B cell (primary cell): ENCODE data around the gene ADPRM. TPM values are rescaled to one million over a fixed set of nuclear protein-coding genes. Genes with fewer than 3 reads are reported as not detected.

Experiments used
- ATAC-seq: fragments of 200-7000 bp; cut with Tn5 transposase; one replicate; pipeline ENCODE4 v1.10.0; 2021; ENCODE audit warnings: low read depth, mild to moderate bottlenecking, moderate number of reproducible peaks, moderate library complexity
- CTCF ChIA-PET: fragments of 350-600 bp; sonication (Branson Sonifier 250); formaldehyde crosslinking; loops from one replicate; lab custom pipeline; 2021; ENCODE audit warnings: antibody characterized with exemption, inconsistent platforms; lab: Charles Lee
- POLR2A ChIA-PET: fragments of 350-600 bp; sonication (Branson Sonifier 250); formaldehyde crosslinking; loops from one replicate; lab custom pipeline; 2021; ENCODE audit warnings: antibody characterized with exemption; lab: Charles Lee
- DNase-seq: peaks from one replicate; pipeline ENCODE4 v3.0.0; 2013
- H2AFZ ChIP-seq: 2 replicates; pipeline ENCODE4 v1.6.1; 2012; ENCODE audit warnings: mild to moderate bottlenecking, low read depth, low read length; ENCODE audit not compliant: insufficient read depth, poor library complexity, severe bottlenecking
- H3K27ac ChIP-seq, 2 donors: 1 replicate in 1 of 2; 2 replicates in 1 of 2; pipeline ENCODE4 v1.5.1; 2012 to 2013; ENCODE audit warnings: low read length in 2 of 2, mild to moderate bottlenecking in 2 of 2, moderate library complexity in 1 of 2
- H3K27me3 ChIP-seq, 4 experiments: fragments of 200-600 bp in 1 of 4; sonication (generic) in 1 of 4; replicated peaks in 1 of 4; 1 replicate in 2 of 4; 2 replicates in 2 of 4; pipeline versions ENCODE4 v1.6.1 to v1.7.0; 2013 to 2016; ENCODE audit warnings: low read length in 3 of 4, mild to moderate bottlenecking in 2 of 4, mixed read lengths in 1 of 4, moderate library complexity in 1 of 4; ENCODE audit not compliant: insufficient read depth in 4 of 4, control insufficient read depth in 3 of 4; ENCODE audit errors: control extremely low read depth in 1 of 4
- H3K36me3 ChIP-seq, 2 experiments: replicated peaks in 1 of 2; 1 replicate in 1 of 2; 2 replicates in 1 of 2; pipeline versions ENCODE4 v1.6.1 to v1.7.1; 2013; ENCODE audit warnings: low read length in 1 of 2; ENCODE audit not compliant: insufficient read depth in 2 of 2, control insufficient read depth in 1 of 2; ENCODE audit errors: control extremely low read depth in 1 of 2, extremely low read depth in 1 of 2
- H3K4me1 ChIP-seq, 2 donors: fragments of 200-600 bp in 1 of 2; sonication (generic) in 1 of 2; 1 replicate in 1 of 2; 2 replicates in 1 of 2; pipeline versions ENCODE4 v1.5.1 to v1.6.1; 2013 to 2017; ENCODE audit warnings: low read length in 2 of 2; ENCODE audit not compliant: control insufficient read depth in 2 of 2, insufficient read depth in 2 of 2
- H3K4me2 ChIP-seq: replicated peaks from 2 replicates; pipeline ENCODE3; 2012; ENCODE audit warnings: mild to moderate bottlenecking, low read depth, low read length; ENCODE audit not compliant: poor library complexity, severe bottlenecking
- H3K4me3 ChIP-seq, 5 experiments: fragments of 200-600 bp in 1 of 5; sonication (generic) in 1 of 5; 1 replicate in 3 of 5; 2 replicates in 2 of 5; pipeline versions ENCODE4 v1.5.1 to v1.7.0; 2011 to 2016; ENCODE audit warnings: low read length in 4 of 5, mild to moderate bottlenecking in 4 of 5, low read depth in 2 of 5, control low read depth in 1 of 5, moderate library complexity in 1 of 5; ENCODE audit not compliant: insufficient read depth in 1 of 5; ENCODE audit errors: control extremely low read depth in 1 of 5, extremely low read depth in 1 of 5
- H3K79me2 ChIP-seq: fragments of 200-600 bp; sonication (generic); one replicate; pipeline ENCODE4 v1.6.0; 2016; ENCODE audit warnings: low read length; ENCODE audit not compliant: control insufficient read depth, insufficient read depth
- H3K9ac ChIP-seq: fragments of 200-600 bp; sonication (generic); 2 replicates; pipeline ENCODE4 v1.6.1; 2017; ENCODE audit warnings: mild to moderate bottlenecking, low read length, moderate library complexity
- H3K9me3 ChIP-seq, 3 donors: one replicate each; pipeline versions ENCODE4 v1.6.1 to v1.7.1; 2013; ENCODE audit warnings: low read length in 2 of 3; ENCODE audit not compliant: control insufficient read depth in 2 of 3, insufficient read depth in 1 of 3; ENCODE audit errors: control extremely low read depth in 1 of 3
- H4K20me1 ChIP-seq: 2 replicates; pipeline ENCODE4 v1.6.0; 2012; ENCODE audit warnings: mild to moderate bottlenecking, low read length; ENCODE audit not compliant: insufficient read depth, control insufficient read depth, poor library complexity, severe bottlenecking
- H3K27ac Mint-ChIP-seq: one replicate; pipeline ENCODE4 v1.8.0; 2021; ENCODE audit warnings: mixed read lengths
- H3K27me3 Mint-ChIP-seq: one replicate; pipeline ENCODE4 v1.8.0; 2021; ENCODE audit warnings: mixed read lengths
- H3K4me1 Mint-ChIP-seq: one replicate; pipeline ENCODE4 v1.8.0; 2021; ENCODE audit warnings: mixed read lengths
- H3K4me3 Mint-ChIP-seq: one replicate; pipeline ENCODE4 v1.8.0; 2021; ENCODE audit warnings: mixed read lengths
- H3K9me3 Mint-ChIP-seq: one replicate; pipeline ENCODE4 v1.8.0; 2022; ENCODE audit warnings: mixed read lengths; ENCODE audit not compliant: insufficient read depth
- CTCF ChIP-seq: fragments of 200-600 bp; IDR thresholded peaks from one replicate; pipeline ENCODE4 v1.8.0; 2022; ENCODE audit warnings: antibody characterized with exemption, mild to moderate bottlenecking
- EZH2 ChIP-seq: IDR thresholded peaks from 2 replicates; pipeline ENCODE4 v1.6.1; 2012; ENCODE audit warnings: borderline replicate concordance, low read depth, mild to moderate bottlenecking, moderate library complexity, low read length; ENCODE audit not compliant: insufficient read depth, poor library complexity, severe bottlenecking
- whole genome bisulfite sequencing: methylation state at CpG from one replicate; pipeline ENCODE4 v1.1.5; 2013; ENCODE audit warnings: missing lambda C conversion rate; ENCODE audit not compliant: insufficient coverage; 5-methylcytosine and 5-hydroxymethylcytosine counted together
- intact Hi-C: fragments of 100-400 bp; cut with micrococcal nuclease; formaldehyde crosslinking; loops from one replicate; pipeline ENCODE4 v1.10.0; 2022
- polyA plus RNA-seq: library from polyadenylated mRNA; depleted of rRNA; stranded (reverse); fragments of >200 nt; gene quantifications from 2 replicates; pipeline ENCODE4 v1.2.3, GENCODE V29; 2012
- total RNA-seq, 2 donors: library from RNA; stranded (reverse); fragments of 120-200 nt in 1 of 2; gene quantifications; 1 replicate in 1 of 2; 2 replicates in 1 of 2; pipeline versions ENCODE4 v1.2.3 to v1.2.4, GENCODE V29; 2013 to 2022

ADPRM gene
- total and polyA plus RNA-seq, 2 donors (not counting 1 experiment from before 2014, with no cell fraction given), result 24.3 to 29.1 TPM

- Mint-ChIP-seq H3K9me3 (no peaks in the 10 kb centered on the region), H3K4me1 (no peaks in the 10 kb centered on the region), H3K4me3 (no peak overlapping the region), H3K27ac (no peak overlapping the region), H3K27me3 (no peaks in the 10 kb centered on the region)
- no peaks in the 10 kb centered on the region for H3K36me3 ChIP-seq
- TF ChIP-seq CTCF (no peak), EZH2 (no peak)
- no peaks in the 10 kb centered on the region for H3K27me3 ChIP-seq
- no peak overlapping the region for H3K4me2 ChIP-seq
- ChIA-PET CTCF (no interaction called here), POLR2A (no interaction called here)
- H4K20me1 ChIP-seq, result no peaks in the 10 kb centered on the region
- no CpG with 5 or more reads among the region's 1 CpG for WGBS
- intact Hi-C loops, result no loop called here
- H3K4me3 ChIP-seq, result no peak overlapping the region
- ATAC-seq (no peak), DNase-seq (no peak)
- H3K9ac ChIP-seq, result no peak overlapping the region
- no peaks in the 10 kb centered on the region for H3K4me1 ChIP-seq
- no peak overlapping the region for H3K27ac ChIP-seq
- no peak overlapping the region for H2AFZ ChIP-seq
- no peaks in the 10 kb centered on the region for H3K9me3 ChIP-seq
- H3K79me2 ChIP-seq, result no peaks in the 10 kb centered on the region
Measured at GRCh38 chr17:10718547-10718946, 21.2 kb downstream of the ADPRM start.

GRCh38 chr17:10724546-10725195 is 27.3 kb downstream of the ADPRM start:
- CTCF ChIA-PET, result interaction anchor here (0.7 kb wide), 1 partner anchor 125 kb away, joined by 4 read pairs; no protein-coding TSS in a partner anchor
- no peaks in the 10 kb centered on the region for H3K9me3 ChIP-seq
- WGBS, result 100% methylated on average over 4 of the region's 11 CpGs

More at GRCh38 chr17:10724546-10725195, 27.3 kb downstream of the ADPRM start:
- Histone ChIP-seq H3K27me3 (no peaks in the 10 kb centered on the region), H3K4me2 (no peak overlapping the region), H3K27ac (no peak overlapping the region), H3K4me3 (no peak overlapping the region), H3K79me2 (no peaks in the 10 kb centered on the region), H3K4me1 (peaks cover 0 to 6% of the 10 kb centered on the region in 2 donors), H2AFZ (no peak overlapping the region), H4K20me1 (no peaks in the 10 kb centered on the region), H3K36me3 (no peaks in the 10 kb centered on the region), H3K9ac (no peak overlapping the region)
- TF ChIP-seq EZH2, result no peak
- TF ChIP-seq CTCF, result no peak
- Mint-ChIP-seq H3K27me3 (no peaks in the 10 kb centered on the region), H3K9me3 (no peaks in the 10 kb centered on the region), H3K4me3 (no peak overlapping the region), H3K4me1 (peaks cover 6% of the 10 kb centered on the region), H3K27ac (no peak overlapping the region)
- ATAC-seq (no peak), DNase-seq (no peak)
- POLR2A ChIA-PET, result no interaction called here
- intact Hi-C loops, result no loop called here
